Small intestine (tissue), 7 donors: Measurements from ENCODE around the gene CD44. TPM values are rescaled to one million over a fixed set of nuclear protein-coding genes. Genes with fewer than 3 reads are reported as not detected.

Experiments
- DNase-seq, 2 donors: peaks; one replicate each; pipeline versions ENCODE4 v3.0.0 to v3.0.0-alpha.2; 2013
- FAIRE-seq: peaks from 2 replicates; lab custom pipeline; 2012; peaks lifted over from hg19 to GRCh38; lab: Jason Lieb, UNC
- H3K27ac ChIP-seq, 3 donors: one replicate each; pipeline ENCODE4 v1.5.1; 2013; ENCODE audit warnings: low read length in 2 of 3, mild to moderate bottlenecking in 2 of 3, control low read depth in 1 of 3, inconsistent platforms in 1 of 3, low read depth in 1 of 3, moderate library complexity in 1 of 3
- H3K27me3 ChIP-seq, 3 donors: one replicate each; pipeline ENCODE4 v1.6.1; 2013; ENCODE audit warnings: low read length in 3 of 3, inconsistent platforms in 1 of 3; ENCODE audit not compliant: control insufficient read depth in 3 of 3, insufficient read depth in 3 of 3
- H3K36me3 ChIP-seq, 3 donors: one replicate each; pipeline ENCODE4 v1.6.1; 2013; ENCODE audit warnings: low read length in 3 of 3, inconsistent platforms in 1 of 3, low read depth in 1 of 3, mild to moderate bottlenecking in 1 of 3, moderate library complexity in 1 of 3; ENCODE audit not compliant: control insufficient read depth in 3 of 3, insufficient read depth in 2 of 3
- H3K4me1 ChIP-seq, 3 donors: one replicate each; pipeline ENCODE4 v1.6.1; 2013; ENCODE audit warnings: low read length in 2 of 3, inconsistent platforms in 1 of 3, low read depth in 1 of 3, mild to moderate bottlenecking in 1 of 3, moderate library complexity in 1 of 3; ENCODE audit not compliant: control insufficient read depth in 3 of 3, insufficient read depth in 2 of 3
- H3K4me3 ChIP-seq, 3 donors: one replicate each; pipeline ENCODE4 v1.5.1; 2013; ENCODE audit warnings: low read length in 3 of 3, control low read depth in 1 of 3, inconsistent platforms in 1 of 3, low read depth in 1 of 3, mild to moderate bottlenecking in 1 of 3, moderate library complexity in 1 of 3
- H3K9me3 ChIP-seq, 2 donors: one replicate each; pipeline ENCODE4 v1.6.1; 2013; ENCODE audit warnings: low read depth in 1 of 2, low read length in 1 of 2; ENCODE audit not compliant: control insufficient read depth in 2 of 2, insufficient read depth in 1 of 2
- WGBS, 3 donors: extraction: QIAGEN DNeasy Blood & Tissue Kit; methylation state at CpG; one replicate each; pipeline ENCODE4 v1.1.7; 2013; 5-methylcytosine and 5-hydroxymethylcytosine counted together
- polyA plus RNA-seq, 4 donors: library from polyadenylated mRNA; stranded (reverse) in 3 of 4; unstranded in 1 of 4; fragments of 200-250 nt in 3 of 4; fragments of 120-200 nt in 1 of 4; gene quantifications; one replicate each; pipeline versions ENCODE4 v1.2.1 to v1.2.3, GENCODE V29; 2013
- donor health status: healthy with polysubstance abuse.
- donor health status: control.
- donor health status: control.
- donor health status: Bipolar disorder and iron deficiency.
- donor health status: healthy.

Gene CD44
- polyA plus RNA-seq, 4 donors: 5.4 to 89.6 (median 19.6) TPM

DNA sequence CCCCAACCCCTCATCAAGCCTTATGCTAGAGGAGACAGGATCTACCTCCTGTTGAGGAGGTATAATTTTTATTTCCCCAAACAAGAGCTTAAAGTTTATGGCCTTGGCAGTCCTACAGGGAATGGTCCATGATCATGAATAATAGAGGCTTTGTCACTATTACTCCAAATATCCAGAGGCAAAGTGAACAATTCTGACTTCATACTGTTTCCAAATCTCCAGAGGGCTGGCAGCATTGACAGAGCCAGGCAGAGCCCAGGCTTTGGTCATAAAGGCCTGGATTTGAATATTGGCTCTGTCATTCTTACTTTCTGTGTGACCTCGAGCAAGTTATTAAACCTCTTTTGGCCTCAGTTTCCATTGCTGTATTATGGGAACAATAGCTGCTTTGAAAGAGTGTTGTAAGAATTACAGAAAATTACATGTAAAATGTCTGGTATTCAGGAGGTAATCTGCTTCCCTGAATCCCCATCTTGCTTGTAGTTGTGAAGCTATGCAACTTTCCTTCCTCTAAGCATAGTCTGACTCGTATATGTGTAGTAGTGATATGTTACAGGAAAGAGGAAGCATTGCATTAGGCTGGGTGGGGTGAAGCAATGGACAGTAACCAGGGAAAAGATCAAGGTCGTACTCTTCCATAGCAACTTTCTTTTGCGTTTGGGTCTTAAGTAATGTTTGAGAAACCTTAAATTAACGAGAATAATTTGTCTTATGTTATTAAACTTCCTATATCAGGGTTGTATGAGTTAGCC is 88.8 kb downstream of the CD44 start:
- DNase-seq (no peak), FAIRE-seq (no peak)
- Histone ChIP-seq H3K27me3 (no peaks in the 10 kb centered on the region), H3K4me3 (no peak overlapping the region), H3K4me1 (peaks cover 0 to 2% (median 0%) of the 10 kb centered on the region in 3 donors), H3K27ac (no peak overlapping the region), H3K9me3 (no peaks in the 10 kb centered on the region), H3K36me3 (peaks cover 0 to 11% (median 0%) of the 10 kb centered on the region in 3 donors)
- 69 to 82% (median 76%) methylated on average over 5 of the region's 5 CpGs for WGBS, 3 donors

DNA sequence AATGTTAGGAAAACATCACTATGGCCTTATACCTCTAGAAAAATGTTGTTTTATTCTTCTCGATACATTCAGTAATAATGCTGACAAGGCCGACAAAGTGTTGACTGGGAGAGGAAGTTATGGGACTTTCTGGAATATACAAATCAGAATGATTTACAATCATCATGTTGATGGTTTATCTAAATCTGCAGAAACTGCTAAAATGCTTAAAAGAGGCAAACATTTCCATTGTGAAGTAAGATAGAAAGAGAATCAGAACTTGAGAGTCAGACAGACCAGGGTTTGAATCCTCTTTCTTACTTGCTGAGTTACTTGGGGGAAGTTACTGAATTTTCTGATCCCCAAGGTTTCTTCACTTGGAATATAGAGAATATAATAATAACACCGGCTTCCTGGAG is 89.4 kb downstream of the CD44 start:
- FAIRE-seq: no peak
- H3K4me3 ChIP-seq: no peak overlapping the region
- no peak overlapping the region for H3K27ac ChIP-seq
- 75 to 95% (median 88%) methylated on average over 3 of the region's 3 CpGs for WGBS, 3 donors
- no peaks in the 10 kb centered on the region for H3K9me3 ChIP-seq
- DNase-seq: no peak
- H3K4me1 ChIP-seq: peaks cover 0 to 2% (median 0%) of the 10 kb centered on the region in 3 donors
- no peaks in the 10 kb centered on the region for H3K27me3 ChIP-seq
- H3K36me3 ChIP-seq: peaks cover 0 to 8% (median 0%) of the 10 kb centered on the region in 3 donors

DNA sequence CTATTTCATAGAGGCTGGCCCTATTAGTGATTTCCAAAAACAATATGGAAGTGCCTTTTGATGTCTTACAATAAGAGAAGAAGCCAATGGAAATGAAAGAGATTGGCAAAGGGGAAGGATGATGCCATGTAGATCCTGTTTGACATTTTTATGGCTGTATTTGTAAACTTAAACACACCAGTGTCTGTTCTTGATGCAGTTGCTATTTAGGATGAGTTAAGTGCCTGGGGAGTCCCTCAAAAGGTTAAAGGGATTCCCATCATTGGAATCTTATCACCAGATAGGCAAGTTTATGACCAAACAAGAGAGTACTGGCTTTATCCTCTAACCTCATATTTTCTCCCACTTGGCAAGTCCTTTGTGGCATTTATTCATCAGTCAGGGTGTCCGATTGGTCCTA is 91.4 kb downstream of the CD44 start:
- Histone ChIP-seq H3K27ac (no peak overlapping the region), H3K9me3 (no peaks in the 10 kb centered on the region), H3K4me1 (peaks cover 0 to 5% (median 0%) of the 10 kb centered on the region in 3 donors), H3K27me3 (no peaks in the 10 kb centered on the region), H3K36me3 (peaks cover 0 to 6% (median 2%) of the 10 kb centered on the region in 3 donors), H3K4me3 (no peak overlapping the region)
- 88 to 100% (median 98%) methylated on average over 1 of the region's 1 CpG for WGBS, 3 donors
- FAIRE-seq (no peak), DNase-seq (no peak)

DNA sequence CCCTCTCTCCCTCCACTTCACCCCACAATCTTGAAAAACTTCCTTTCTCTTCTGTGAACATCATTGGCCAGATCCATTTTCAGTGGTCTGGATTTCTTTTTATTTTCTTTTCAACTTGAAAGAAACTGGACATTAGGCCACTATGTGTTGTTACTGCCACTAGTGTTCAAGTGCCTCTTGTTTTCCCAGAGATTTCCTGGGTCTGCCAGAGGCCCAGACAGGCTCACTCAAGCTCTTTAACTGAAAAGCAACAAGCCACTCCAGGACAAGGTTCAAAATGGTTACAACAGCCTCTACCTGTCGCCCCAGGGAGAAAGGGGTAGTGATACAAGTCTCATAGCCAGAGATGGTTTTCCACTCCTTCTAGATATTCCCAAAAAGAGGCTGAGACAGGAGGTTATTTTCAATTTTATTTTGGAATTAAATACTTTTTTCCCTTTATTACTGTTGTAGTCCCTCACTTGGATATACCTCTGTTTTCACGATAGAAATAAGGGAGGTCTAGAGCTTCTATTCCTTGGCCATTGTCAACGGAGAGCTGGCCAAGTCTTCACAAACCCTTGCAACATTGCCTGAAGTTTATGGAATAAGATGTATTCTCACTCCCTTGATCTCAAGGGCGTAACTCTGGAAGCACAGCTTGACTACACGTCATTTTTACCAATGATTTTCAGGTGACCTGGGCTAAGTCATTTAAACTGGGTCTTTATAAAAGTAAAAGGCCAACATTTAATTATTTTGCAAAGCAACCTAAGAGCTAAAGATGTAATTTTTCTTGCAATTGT is 92.3 kb downstream of the CD44 start:
- Histone ChIP-seq H3K9me3 (no peaks in the 10 kb centered on the region), H3K4me3 (no peak overlapping the region), H3K27ac (no peak overlapping the region), H3K4me1 (peaks cover 0 to 6% (median 0%) of the 10 kb centered on the region in 3 donors), H3K36me3 (peaks cover 0 to 6% (median 2%) of the 10 kb centered on the region in 3 donors), H3K27me3 (no peaks in the 10 kb centered on the region)
- no peak for DNase-seq
- no peak for FAIRE-seq
- WGBS, 3 donors: 86 to 94% (median 86%) methylated on average over 5 of the region's 5 CpGs

- 72 to 92% (median 90%) methylated on average over 4 of the region's 4 CpGs for WGBS, 3 donors
- Histone ChIP-seq H3K27ac (no peak overlapping the region), H3K9me3 (no peaks in the 10 kb centered on the region), H3K4me1 (peaks cover 0 to 8% (median 0%) of the 10 kb centered on the region in 3 donors), H3K36me3 (peaks cover 0 to 6% (median 2%) of the 10 kb centered on the region in 3 donors), H3K27me3 (no peaks in the 10 kb centered on the region), H3K4me3 (no peak overlapping the region)
- FAIRE-seq: no peak
- DNase-seq: no peak
Observed at GRCh38 chr11:35232891-35233330, 93.9 kb downstream of the CD44 start.

- H3K27ac ChIP-seq: no peak overlapping the region
Observed at GRCh38 chr11:35233518-35233917, 94.5 kb downstream of the CD44 start.

GRCh38 chr11:35234460-35235156 is 95.6 kb downstream of the CD44 start:
- no peak overlapping the region for H3K27ac ChIP-seq
- no peak for FAIRE-seq
- no peak for DNase-seq

More at GRCh38 chr11:35233518-35233917, 94.5 kb downstream of the CD44 start:
- Histone ChIP-seq H3K9me3 (no peaks in the 10 kb centered on the region), H3K4me1 (peaks cover 0 to 8% (median 0%) of the 10 kb centered on the region in 3 donors), H3K36me3 (peaks cover 0 to 3% (median 2%) of the 10 kb centered on the region in 3 donors), H3K4me3 (no peak overlapping the region), H3K27me3 (no peaks in the 10 kb centered on the region)
- FAIRE-seq (no peak), DNase-seq (no peak)
- 84 to 97% (median 96%) methylated on average over 1 of the region's 1 CpG for WGBS, 3 donors

DNA sequence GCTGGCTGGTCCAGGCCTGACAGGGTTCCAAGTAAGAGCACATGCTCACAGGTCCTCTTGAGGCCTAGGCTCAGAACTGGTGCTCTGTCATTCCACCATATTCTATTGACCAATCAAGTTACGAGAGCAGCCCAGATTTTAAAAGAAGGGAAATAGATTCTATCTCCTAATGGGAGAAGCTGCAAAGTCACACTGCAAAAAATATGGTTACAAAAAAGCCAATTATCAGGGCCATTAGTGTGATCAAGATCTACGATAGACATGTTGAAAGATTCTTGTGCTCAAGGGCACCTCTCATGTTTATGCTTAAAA is 96.1 kb downstream of the CD44 start:
- FAIRE-seq: no peak
- DNase-seq: no peak
- WGBS, 3 donors: 95 to 97% (median 97%) methylated on average over 2 of the region's 2 CpGs
- no peak overlapping the region for H3K4me3 ChIP-seq
- H3K9me3 ChIP-seq: no peaks in the 10 kb centered on the region
- peaks cover 0 to 6% (median 0%) of the 10 kb centered on the region in 3 donors for H3K4me1 ChIP-seq
- H3K36me3 ChIP-seq: peaks cover 0 to 2% (median 0%) of the 10 kb centered on the region in 3 donors
- H3K27me3 ChIP-seq: no peaks in the 10 kb centered on the region
- H3K27ac ChIP-seq: no peak overlapping the region

More at GRCh38 chr11:35234460-35235156, 95.6 kb downstream of the CD44 start:
- H3K9me3 ChIP-seq: no peaks in the 10 kb centered on the region
- WGBS, 3 donors: 87 to 97% (median 91%) methylated on average over 3 of the region's 3 CpGs
- H3K4me3 ChIP-seq: no peak overlapping the region
- H3K27me3 ChIP-seq: no peaks in the 10 kb centered on the region
- H3K4me1 ChIP-seq: peaks cover 0 to 6% (median 0%) of the 10 kb centered on the region in 3 donors
- H3K36me3 ChIP-seq: peaks cover 0 to 2% (median 0%) of the 10 kb centered on the region in 3 donors
